Stomach (tissue), 9 donors: ENCODE results near the gene SSBP4. TPM values are rescaled to one million over a fixed set of nuclear protein-coding genes. Genes with fewer than 3 reads are reported as not detected.

Experiments
- DNase-seq, 2 donors: peaks; one replicate each; pipeline versions ENCODE4 v3.0.0 to v3.0.0-alpha.2; 2013 to 2019
- H3K27ac ChIP-seq, 5 donors: fragments of 200-600 bp in 4 of 5; sonication (generic) in 4 of 5; one replicate each; pipeline ENCODE4 v1.5.1; 2013 to 2019; ENCODE audit warnings: mild to moderate bottlenecking in 1 of 5, moderate library complexity in 1 of 5
- H3K27me3 ChIP-seq, 3 donors: fragments of 200-600 bp; sonication (generic); one replicate each; pipeline ENCODE4 v1.5.1; 2017 to 2019; ENCODE audit warnings: mixed run types in 1 of 3
- H3K36me3 ChIP-seq, 4 donors: fragments of 200-600 bp; sonication (generic); 1 replicate in 3 of 4; 2 replicates in 1 of 4; pipeline ENCODE4 v1.5.1; 2016 to 2019
- H3K4me1 ChIP-seq, 4 donors: fragments of 200-600 bp; sonication (generic); one replicate each; pipeline ENCODE4 v1.5.1; 2016 to 2019
- H3K4me3 ChIP-seq, 4 donors: fragments of 200-600 bp; sonication (generic) in 3 of 4; one replicate each; pipeline ENCODE4 v1.5.1; 2016 to 2019; ENCODE audit warnings: mild to moderate bottlenecking in 1 of 4
- H3K9me3 ChIP-seq, 4 donors: fragments of 200-600 bp; sonication (generic); one replicate each; pipeline ENCODE4 v1.5.1; 2016 to 2019
- CTCF ChIP-seq, 7 experiments: fragments of 450-650 bp in 4 of 7; fragments of 200-600 bp in 3 of 7; sonication (generic) in 3 of 7; IDR thresholded peaks; one replicate each; pipeline ENCODE4 v1.5.1; 2016 to 2019; ENCODE audit warnings: antibody characterized with exemption in 7 of 7, control low read depth in 2 of 7, mild to moderate bottlenecking in 1 of 7
- EP300 ChIP-seq: sonication (generic); formaldehyde crosslinking; IDR thresholded peaks from one replicate; pipeline ENCODE4 v1.6.1; 2017; ENCODE audit warnings: antibody characterized with exemption
- POLR2A ChIP-seq, 4 donors: fragments of 450-650 bp; IDR thresholded peaks; one replicate each; pipeline ENCODE4 v1.6.1; 2016; ENCODE audit warnings: antibody characterized with exemption in 4 of 4, control low read depth in 2 of 4, mild to moderate bottlenecking in 1 of 4, moderate library complexity in 1 of 4
- POLR2AphosphoS5 ChIP-seq, 3 donors: sonication (generic); formaldehyde crosslinking; IDR thresholded peaks; one replicate each; pipeline ENCODE4 v1.6.1; 2016; ENCODE audit warnings: antibody characterized with exemption in 3 of 3
- WGBS, 5 donors: extraction: QIAGEN DNeasy Blood & Tissue Kit in 3 of 5; methylation state at CpG; one replicate each; pipeline versions ENCODE4 v1.1.5 to v1.1.7; 2013 to 2018; 5-methylcytosine and 5-hydroxymethylcytosine counted together
- intact Hi-C: fragments of 100-400 bp; cut with DNase I; formaldehyde crosslinking; loops from one replicate; pipeline ENCODE4 v1.15.1; 2023; ENCODE audit warnings: low total_unique reads
- polyA plus RNA-seq, 3 donors: library from polyadenylated mRNA; stranded (reverse); fragments of 200-250 nt; gene quantifications; one replicate each; pipeline ENCODE4 v1.2.3, GENCODE V29; 2013
- total RNA-seq, 5 donors: library from RNA; depleted of rRNA; stranded (reverse); fragments of >200 nt; gene quantifications; one replicate each; pipeline versions ENCODE4 v1.1.0 to v1.2.3, GENCODE V29; 2014 to 2016
- donor health status: healthy with polysubstance abuse.
- donor health status: Bipolar disorder and iron deficiency.
- donor health status: healthy.

SSBP4 gene
- total and polyA plus RNA-seq, 8 donors: 22.8 to 253 (median 49.2) TPM

DNA sequence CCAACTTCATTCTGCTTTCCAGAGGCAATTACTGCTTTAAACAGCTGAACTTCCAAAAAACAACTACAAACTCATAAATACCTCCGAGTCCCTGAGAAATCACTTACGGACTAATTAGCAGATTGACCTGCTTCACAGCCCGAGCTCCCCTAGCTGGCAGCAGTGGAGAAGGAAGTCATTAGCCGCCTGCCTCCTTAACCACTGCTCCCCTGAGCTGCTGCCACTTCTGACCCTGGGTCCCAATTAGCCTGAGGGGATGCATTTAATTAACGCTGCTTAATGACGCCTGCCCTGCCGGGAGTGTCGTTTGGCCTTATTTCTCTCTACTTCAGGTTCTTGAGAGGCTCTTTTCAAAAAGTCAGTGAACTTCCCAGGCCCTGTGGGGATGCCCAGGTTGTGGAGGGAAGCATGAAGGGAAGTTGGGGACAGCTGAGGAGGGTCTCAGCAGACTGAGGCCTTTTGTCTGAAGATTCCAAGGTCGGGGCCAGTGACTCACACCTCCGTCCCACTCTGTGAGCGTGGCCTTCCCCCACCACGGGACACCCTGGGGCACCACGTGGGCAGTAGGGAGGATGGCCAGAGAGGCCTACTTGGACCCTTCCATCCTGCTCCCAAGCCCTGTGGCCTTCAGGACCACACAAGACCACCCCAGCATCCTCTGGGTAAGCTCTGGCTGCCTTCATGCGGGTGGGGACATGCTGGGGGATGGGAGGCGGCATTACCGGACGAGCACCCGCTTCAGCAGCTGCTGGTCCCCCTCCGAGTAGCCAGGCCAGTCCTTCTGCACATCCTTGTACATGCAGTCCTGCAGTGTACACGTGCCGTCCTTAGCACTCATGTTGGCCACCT, 38.5 kb downstream of the SSBP4 start:
- 81 to 91% (median 85%) methylated on average over 21 of the region's 21 CpGs for WGBS, 5 donors
- no peak overlapping the region for H3K4me3 ChIP-seq
- DNase-seq: no peak
- H3K36me3 ChIP-seq: peaks cover 38 to 91% (median 76%) of the 10 kb centered on the region in 4 donors
- no peaks in the 10 kb centered on the region for H3K9me3 ChIP-seq
- TF ChIP-seq POLR2AphosphoS5 (IDR thresholded peaks at IDR 0.05) (no peak), CTCF (IDR thresholded peaks at IDR 0.05) (no peak), POLR2A (IDR thresholded peaks at IDR 0.05) (no peak), EP300 (no peak)
- H3K27ac ChIP-seq: peak overlapping the region in 4 of 5 donors; percentile 3 to 89 (median 64)
- H3K27me3 ChIP-seq: no peaks in the 10 kb centered on the region
- H3K4me1 ChIP-seq: peaks cover 18 to 58% (median 36%) of the 10 kb centered on the region in 4 donors
- intact Hi-C loops: loop anchor here (10.0 kb wide), 1 partner anchor 387 kb away; no protein-coding TSS in a partner anchor

DNA sequence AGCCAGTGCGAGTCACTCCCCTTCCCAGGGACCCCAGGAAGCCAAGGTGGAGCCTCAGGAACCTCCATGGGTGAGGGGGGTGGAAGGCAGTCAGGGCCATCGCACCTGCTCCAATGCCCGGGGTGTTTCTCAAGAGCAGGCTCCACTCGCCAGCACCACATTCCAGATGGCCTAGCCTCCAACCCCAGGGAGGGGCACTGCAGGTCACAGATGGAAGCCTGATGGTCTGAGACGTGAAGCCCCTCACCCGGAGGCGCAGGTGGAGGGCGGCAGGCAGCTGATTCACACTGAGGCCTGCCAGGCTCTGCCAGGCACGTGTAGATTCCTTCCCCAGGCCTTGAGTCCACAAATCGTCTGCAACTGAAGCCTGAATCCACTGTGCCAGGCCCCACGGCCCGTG, 41.7 kb downstream of the SSBP4 start:
- Histone ChIP-seq H3K9me3 (no peaks in the 10 kb centered on the region), H3K27me3 (no peaks in the 10 kb centered on the region), H3K36me3 (peaks cover 37 to 86% (median 70%) of the 10 kb centered on the region in 4 donors), H3K27ac (peak overlapping the region in 4 of 5 donors; percentile 80 to 89 (median 85)), H3K4me3 (no peak overlapping the region), H3K4me1 (peaks cover 43 to 79% (median 58%) of the 10 kb centered on the region in 4 donors)
- DNase-seq: no peak
- WGBS, 5 donors: 71 to 91% (median 85%) methylated on average over 3 to 12 of the region's 12 CpGs
- intact Hi-C loops: loop anchor here (10.0 kb wide), 1 partner anchor 104 kb away; no protein-coding TSS in a partner anchor
- no peak for TF ChIP-seq POLR2A (IDR thresholded peaks at IDR 0.05)
- TF ChIP-seq EP300: no peak
- TF ChIP-seq POLR2AphosphoS5 (IDR thresholded peaks at IDR 0.05): no peak
- TF ChIP-seq CTCF (IDR thresholded peaks at IDR 0.05): no peak

DNA sequence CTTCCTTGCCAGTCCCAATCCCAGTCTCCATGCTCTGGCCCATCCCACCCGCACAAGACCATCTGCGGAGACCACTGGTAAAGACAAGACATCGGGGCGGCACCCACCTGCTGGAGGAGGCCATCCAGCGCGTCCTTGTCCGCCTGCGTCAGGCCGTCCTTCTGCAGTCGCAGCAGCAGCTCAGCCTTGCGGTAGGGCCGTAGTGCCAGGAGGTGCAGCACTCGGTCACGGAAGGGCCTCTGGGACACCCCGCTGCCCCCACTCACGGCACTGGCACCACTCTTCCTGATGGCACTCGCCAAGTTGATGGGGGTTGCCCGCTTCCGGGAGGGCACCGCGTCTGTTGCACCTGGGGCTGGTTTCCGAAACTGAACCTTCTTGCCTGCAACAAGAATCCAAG, 42.3 kb downstream of the SSBP4 start:
- Histone ChIP-seq H3K4me1 (peaks cover 49 to 85% (median 63%) of the 10 kb centered on the region in 4 donors), H3K27ac (peak overlapping the region in 4 of 5 donors; percentile 80 to 89 (median 85)), H3K36me3 (peaks cover 32 to 81% (median 64%) of the 10 kb centered on the region in 4 donors), H3K4me3 (no peak overlapping the region), H3K27me3 (no peaks in the 10 kb centered on the region), H3K9me3 (no peaks in the 10 kb centered on the region)
- no peak for TF ChIP-seq CTCF (IDR thresholded peaks at IDR 0.05)
- TF ChIP-seq POLR2A (IDR thresholded peaks at IDR 0.05): no peak
- TF ChIP-seq POLR2AphosphoS5 (IDR thresholded peaks at IDR 0.05): no peak
- no peak for TF ChIP-seq EP300
- WGBS, 5 donors: 94 to 100% (median 95%) methylated on average over 4 to 22 of the region's 22 CpGs
- intact Hi-C loops: loop anchor here (10.0 kb wide), 1 partner anchor 103 kb away; no protein-coding TSS in a partner anchor
- DNase-seq: no peak

DNA sequence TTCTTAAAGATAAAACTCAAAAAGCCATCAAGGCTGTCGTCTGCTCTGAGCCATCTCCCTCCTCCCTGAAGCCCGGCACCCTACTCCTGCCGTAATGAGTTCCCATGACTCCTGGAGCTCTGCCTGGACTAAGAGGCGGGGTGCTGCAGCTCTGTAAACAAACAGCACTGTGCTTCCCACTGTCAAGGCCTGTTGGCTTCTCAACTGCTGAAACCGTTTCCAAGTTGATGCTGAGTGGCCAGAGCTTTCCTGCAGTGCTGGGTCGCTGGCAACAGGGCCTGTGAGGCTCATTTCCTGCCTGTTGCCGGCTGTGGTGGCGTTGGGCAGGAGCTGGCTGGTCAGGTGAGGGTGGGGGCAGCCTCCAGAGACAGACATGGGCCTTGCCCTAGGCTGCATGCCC, 45.4 kb downstream of the SSBP4 start:
- Histone ChIP-seq H3K9me3 (no peaks in the 10 kb centered on the region), H3K27ac (peak overlapping the region; percentile 42 to 87 (median 85)), H3K4me3 (no peak overlapping the region), H3K27me3 (no peaks in the 10 kb centered on the region), H3K36me3 (peaks cover 22 to 50% (median 39%) of the 10 kb centered on the region in 4 donors), H3K4me1 (peaks cover 71 to 95% (median 77%) of the 10 kb centered on the region in 4 donors)
- intact Hi-C loops: loop anchor here (10.0 kb wide), 1 partner anchor 100 kb away; no protein-coding TSS in a partner anchor
- WGBS, 5 donors: 9 to 15% (median 11%) methylated on average over 7 to 8 of the region's 8 CpGs
- TF ChIP-seq EP300 (no peak), CTCF (IDR thresholded peaks at IDR 0.05) (no peak), POLR2AphosphoS5 (IDR thresholded peaks at IDR 0.05) (peak; percentile 64 to 86 (median 84))
- peak; percentile 80 to 93 for DNase-seq
